HEK293 (cell line): ENCODE data around the gene ZNF345.

Experiments used
- GLI4 ChIP-seq: fragments of 450-650 bp; formaldehyde crosslinking; IDR thresholded peaks from 2 replicates; pipeline ENCODE4 v1.5.1; 2016; ENCODE audit warnings: missing biosample characterization, missing genetic modification characterization
- HOXA7 ChIP-seq: sonication (generic); formaldehyde crosslinking; IDR thresholded peaks from 2 replicates; pipeline ENCODE4 v1.8.1; 2022; ENCODE audit warnings: missing genetic modification reagents, borderline replicate concordance
- KLF16 ChIP-seq: fragments of 450-650 bp; formaldehyde crosslinking; IDR thresholded peaks from 2 replicates; pipeline ENCODE4 v1.5.1; 2017; ENCODE audit warnings: missing biosample characterization, missing genetic modification characterization
- SALL2 ChIP-seq: fragments of 450-650 bp; formaldehyde crosslinking; IDR thresholded peaks from 2 replicates; pipeline ENCODE4 v1.5.0; 2017; ENCODE audit warnings: missing biosample characterization, mild to moderate bottlenecking, missing genetic modification characterization, borderline replicate concordance
- ZBTB26 ChIP-seq: fragments of 450-650 bp; formaldehyde crosslinking; optimal IDR thresholded peaks from 2 replicates; pipeline ENCODE3; 2016; ENCODE audit warnings: missing biosample characterization, mild to moderate bottlenecking, missing genetic modification characterization
- ZFP37 ChIP-seq: fragments of 450-650 bp; formaldehyde crosslinking; IDR thresholded peaks from 2 replicates; pipeline ENCODE4 v1.5.1; 2016; ENCODE audit warnings: missing biosample characterization, missing genetic modification characterization
- ZNF138 ChIP-seq: fragments of 450-650 bp; formaldehyde crosslinking; IDR thresholded peaks from 2 replicates; pipeline ENCODE4 v1.5.1; 2016; ENCODE audit warnings: missing biosample characterization, missing genetic modification characterization, borderline replicate concordance
- ZNF274 ChIP-seq, 2 experiments: fragments of 200-500 bp in 1 of 2; fragments of 450-650 bp in 1 of 2; sonication (Bioruptor generic) in 1 of 2; formaldehyde crosslinking in 1 of 2; IDR thresholded peaks; 2 replicates each; pipeline versions ENCODE4 v1.5.1 to v1.6.1; 2014 to 2016; ENCODE audit warnings: borderline replicate concordance in 1 of 2, inconsistent platforms in 1 of 2, low read length in 1 of 2, missing biosample characterization in 1 of 2, missing genetic modification characterization in 1 of 2
- ZNF280D ChIP-seq: fragments of 450-650 bp; formaldehyde crosslinking; IDR thresholded peaks from 2 replicates; pipeline ENCODE4 v1.5.1; 2016; ENCODE audit warnings: missing biosample characterization, missing genetic modification characterization
- ZNF311 ChIP-seq: fragments of 450-650 bp; formaldehyde crosslinking; IDR thresholded peaks from 2 replicates; pipeline ENCODE4 v1.5.1; 2017; ENCODE audit warnings: missing biosample characterization, missing genetic modification characterization, borderline replicate concordance
- ZNF341 ChIP-seq: fragments of 450-650 bp; formaldehyde crosslinking; IDR thresholded peaks from 2 replicates; pipeline ENCODE4; 2016; ENCODE audit warnings: low read depth, missing biosample characterization, missing genetic modification characterization
- ZNF366 ChIP-seq: fragments of 450-650 bp; formaldehyde crosslinking; conservative IDR thresholded peaks from 2 replicates; pipeline ENCODE4 v1.5.1; 2016; ENCODE audit warnings: missing biosample characterization, missing genetic modification characterization
- ZNF398 ChIP-seq: fragments of 450-650 bp; formaldehyde crosslinking; IDR thresholded peaks from 2 replicates; pipeline ENCODE4 v1.5.1; 2017; ENCODE audit warnings: missing biosample characterization, missing genetic modification characterization
- ZNF404 ChIP-seq: fragments of 450-650 bp; formaldehyde crosslinking; IDR thresholded peaks from 2 replicates; pipeline ENCODE4 v1.5.1; 2017; ENCODE audit warnings: missing biosample characterization, missing genetic modification characterization
- ZNF426 ChIP-seq: fragments of 450-650 bp; formaldehyde crosslinking; IDR thresholded peaks from 2 replicates; pipeline ENCODE4 v1.5.1; 2017; ENCODE audit warnings: missing biosample characterization, missing genetic modification characterization, mild to moderate bottlenecking, inconsistent platforms, moderate library complexity
- ZNF510 ChIP-seq: fragments of 450-650 bp; formaldehyde crosslinking; IDR thresholded peaks from 2 replicates; pipeline ENCODE4 v1.5.1; 2018; ENCODE audit warnings: mild to moderate bottlenecking, missing genetic modification characterization, missing biosample characterization; ENCODE audit not compliant: insufficient replicate concordance
- ZNF571 ChIP-seq: fragments of 450-650 bp; formaldehyde crosslinking; IDR thresholded peaks from 2 replicates; pipeline ENCODE4 v1.5.0; 2017; ENCODE audit warnings: missing biosample characterization, missing genetic modification characterization
- ZNF660 ChIP-seq: fragments of 450-650 bp; IDR thresholded peaks from 2 replicates; pipeline ENCODE4 v1.5.1; 2018; ENCODE audit warnings: missing biosample characterization, mild to moderate bottlenecking, missing genetic modification characterization
- ZNF843 ChIP-seq: fragments of 450-650 bp; formaldehyde crosslinking; IDR thresholded peaks from 2 replicates; pipeline ENCODE4 v1.5.1; 2016; ENCODE audit warnings: missing biosample characterization, missing genetic modification characterization
- ZSCAN4 ChIP-seq: fragments of 450-650 bp; formaldehyde crosslinking; IDR thresholded peaks from 2 replicates; pipeline ENCODE4 v1.5.1; 2017; ENCODE audit warnings: missing biosample characterization, missing genetic modification characterization
- TF ChIP-seq, protein P1 (sequence below): fragments of 450-650 bp; formaldehyde crosslinking; IDR thresholded peaks from 2 replicates; pipeline ENCODE4 v1.5.1; 2016; ENCODE audit warnings: missing biosample characterization, missing genetic modification characterization, low read depth
- TF ChIP-seq, protein P2 (sequence below): fragments of 450-650 bp; formaldehyde crosslinking; IDR thresholded peaks from 2 replicates; pipeline ENCODE4 v1.5.1; 2016; ENCODE audit warnings: missing biosample characterization, missing genetic modification characterization
- TF ChIP-seq, protein P3 (sequence below): fragments of 450-650 bp; formaldehyde crosslinking; conservative IDR thresholded peaks from 2 replicates; pipeline ENCODE4 v1.5.1; 2016; ENCODE audit warnings: low read depth, missing biosample characterization, missing genetic modification characterization

The ZNF345 gene

DNA sequence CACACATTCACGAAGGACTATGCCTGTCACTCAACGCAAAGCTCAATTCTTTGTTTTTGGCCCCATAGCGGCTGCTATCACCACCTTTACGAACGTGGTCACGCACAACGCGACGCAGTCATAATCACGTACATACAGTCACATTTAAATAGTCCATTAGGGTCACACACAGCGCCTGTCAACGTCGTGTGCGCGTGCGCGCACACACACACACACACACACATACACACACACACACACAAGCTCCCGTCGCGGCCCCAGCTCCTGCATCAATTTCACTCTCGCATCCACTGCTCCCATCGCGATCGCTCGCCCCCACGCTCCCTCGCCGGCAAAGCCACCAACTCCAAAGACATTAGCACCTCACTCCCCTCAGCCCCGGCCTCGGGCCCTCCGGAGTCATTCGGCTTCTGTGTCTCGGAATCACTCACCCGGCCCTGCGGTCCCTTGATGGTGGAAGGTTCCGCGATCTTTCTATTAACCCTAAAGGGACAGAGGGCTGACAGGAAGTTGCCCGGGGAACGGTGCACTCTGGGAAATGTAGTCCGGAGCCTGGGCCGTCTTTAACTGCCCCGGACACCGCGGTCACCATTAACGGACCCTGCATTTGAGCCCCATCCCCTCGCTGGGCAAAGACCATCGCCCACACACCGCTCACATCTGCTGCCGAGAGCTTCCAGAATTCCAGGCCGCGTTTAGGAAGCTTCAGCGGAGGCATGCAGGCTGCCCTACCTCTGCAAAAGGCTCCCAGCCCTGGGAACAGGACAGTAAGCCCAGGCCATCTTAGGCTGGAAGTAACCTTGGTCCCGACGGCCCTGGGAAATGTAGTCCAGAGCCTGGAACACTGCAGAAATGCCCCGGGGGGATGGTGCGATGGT, 12.5 kb upstream of the ZNF345 start, which contains the start of gene ZNF790 (continued):
- peak; percentile 91 for TF ChIP-seq ZNF398
- TF ChIP-seq GLI4 (tag by site-specific recombination), result no peak
- TF ChIP-seq ZNF311 (tag by site-specific recombination), result no peak
- TF ChIP-seq ZSCAN4, result peak; percentile 100
- TF ChIP-seq ZNF138 (tag by site-specific recombination), result no peak
- peak; percentile 88; the same call in 1 of the 2 replicates for TF ChIP-seq KLF16 (tag by site-specific recombination)
- peak; percentile 100 for TF ChIP-seq ZFP37 (tag by site-specific recombination)
- TF ChIP-seq ZBTB26 (tag by site-specific recombination), result peak; percentile 95
- TF ChIP-seq ZNF280D, result peak; percentile 98
- TF ChIP-seq HOXA7 (CRISPR knock-in tag), result no peak
- TF ChIP-seq, protein P1, sequence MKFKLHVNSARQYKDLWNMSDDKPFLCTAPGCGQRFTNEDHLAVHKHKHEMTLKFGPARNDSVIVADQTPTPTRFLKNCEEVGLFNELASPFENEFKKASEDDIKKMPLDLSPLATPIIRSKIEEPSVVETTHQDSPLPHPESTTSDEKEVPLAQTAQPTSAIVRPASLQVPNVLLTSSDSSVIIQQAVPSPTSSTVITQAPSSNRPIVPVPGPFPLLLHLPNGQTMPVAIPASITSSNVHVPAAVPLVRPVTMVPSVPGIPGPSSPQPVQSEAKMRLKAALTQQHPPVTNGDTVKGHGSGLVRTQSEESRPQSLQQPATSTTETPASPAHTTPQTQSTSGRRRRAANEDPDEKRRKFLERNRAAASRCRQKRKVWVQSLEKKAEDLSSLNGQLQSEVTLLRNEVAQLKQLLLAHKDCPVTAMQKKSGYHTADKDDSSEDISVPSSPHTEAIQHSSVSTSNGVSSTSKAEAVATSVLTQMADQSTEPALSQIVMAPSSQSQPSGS (tag by site-specific recombination), result peak; percentile 85
- TF ChIP-seq, protein P2, sequence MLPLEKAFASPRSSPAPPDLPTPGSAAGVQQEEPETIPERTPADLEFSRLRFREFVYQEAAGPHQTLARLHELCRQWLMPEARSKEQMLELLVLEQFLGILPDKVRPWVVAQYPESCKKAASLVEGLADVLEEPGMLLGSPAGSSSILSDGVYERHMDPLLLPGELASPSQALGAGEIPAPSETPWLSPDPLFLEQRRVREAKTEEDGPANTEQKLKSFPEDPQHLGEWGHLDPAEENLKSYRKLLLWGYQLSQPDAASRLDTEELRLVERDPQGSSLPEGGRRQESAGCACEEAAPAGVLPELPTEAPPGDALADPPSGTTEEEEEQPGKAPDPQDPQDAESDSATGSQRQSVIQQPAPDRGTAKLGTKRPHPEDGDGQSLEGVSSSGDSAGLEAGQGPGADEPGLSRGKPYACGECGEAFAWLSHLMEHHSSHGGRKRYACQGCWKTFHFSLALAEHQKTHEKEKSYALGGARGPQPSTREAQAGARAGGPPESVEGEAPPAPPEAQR (tag by site-specific recombination), result peak; percentile 99
- no peak for TF ChIP-seq ZNF274 (IDR thresholded peaks at IDR 0.05; ENCODE audit: low read length)
- TF ChIP-seq ZNF274 (tag by site-specific recombination; IDR thresholded peaks at IDR 0.05; ENCODE audit: borderline replicate concordance), result no peak; the same call in 1 of the 2 replicates
- TF ChIP-seq, protein P3, sequence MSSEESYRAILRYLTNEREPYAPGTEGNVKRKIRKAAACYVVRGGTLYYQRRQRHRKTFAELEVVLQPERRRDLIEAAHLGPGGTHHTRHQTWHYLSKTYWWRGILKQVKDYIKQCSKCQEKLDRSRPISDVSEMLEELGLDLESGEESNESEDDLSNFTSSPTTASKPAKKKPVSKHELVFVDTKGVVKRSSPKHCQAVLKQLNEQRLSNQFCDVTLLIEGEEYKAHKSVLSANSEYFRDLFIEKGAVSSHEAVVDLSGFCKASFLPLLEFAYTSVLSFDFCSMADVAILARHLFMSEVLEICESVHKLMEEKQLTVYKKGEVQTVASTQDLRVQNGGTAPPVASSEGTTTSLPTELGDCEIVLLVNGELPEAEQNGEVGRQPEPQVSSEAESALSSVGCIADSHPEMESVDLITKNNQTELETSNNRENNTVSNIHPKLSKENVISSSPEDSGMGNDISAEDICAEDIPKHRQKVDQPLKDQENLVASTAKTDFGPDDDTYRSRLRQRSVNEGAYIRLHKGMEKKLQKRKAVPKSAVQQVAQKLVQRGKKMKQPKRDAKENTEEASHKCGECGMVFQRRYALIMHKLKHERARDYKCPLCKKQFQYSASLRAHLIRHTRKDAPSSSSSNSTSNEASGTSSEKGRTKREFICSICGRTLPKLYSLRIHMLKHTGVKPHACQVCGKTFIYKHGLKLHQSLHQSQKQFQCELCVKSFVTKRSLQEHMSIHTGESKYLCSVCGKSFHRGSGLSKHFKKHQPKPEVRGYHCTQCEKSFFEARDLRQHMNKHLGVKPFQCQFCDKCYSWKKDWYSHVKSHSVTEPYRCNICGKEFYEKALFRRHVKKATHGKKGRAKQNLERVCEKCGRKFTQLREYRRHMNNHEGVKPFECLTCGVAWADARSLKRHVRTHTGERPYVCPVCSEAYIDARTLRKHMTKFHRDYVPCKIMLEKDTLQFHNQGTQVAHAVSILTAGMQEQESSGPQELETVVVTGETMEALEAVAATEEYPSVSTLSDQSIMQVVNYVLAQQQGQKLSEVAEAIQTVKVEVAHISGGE, result peak; percentile 98
- no peak for TF ChIP-seq ZNF510 (tag by site-specific recombination)
- TF ChIP-seq ZNF341, result peak; percentile 73; the same call in 1 of the 2 replicates
- peak; percentile 96 for TF ChIP-seq ZNF843 (tag by site-specific recombination)
- no peak for TF ChIP-seq SALL2 (tag by site-specific recombination)
- TF ChIP-seq ZNF404 (tag by site-specific recombination), result no peak
- peak; percentile 98 for TF ChIP-seq ZNF366
- TF ChIP-seq ZNF571 (tag by site-specific recombination), result no peak
- no peak for TF ChIP-seq ZNF426 (tag by site-specific recombination)
- peak; percentile 96 for TF ChIP-seq ZNF660 (tag by site-specific recombination)
